Measurements from ENCODE around the gene RBX1.

- TF ChIP-seq RARB (CRISPR knock-in tag; IDR thresholded peaks at IDR 0.05), result no peak
- no peak for TF ChIP-seq ARNTL (CRISPR knock-in tag; IDR thresholded peaks at IDR 0.05; ENCODE audit: borderline replicate concordance, low read depth)
- TF ChIP-seq ZFP3 (CRISPR knock-in tag; IDR thresholded peaks at IDR 0.05), result no peak
- TF ChIP-seq, protein P1, sequence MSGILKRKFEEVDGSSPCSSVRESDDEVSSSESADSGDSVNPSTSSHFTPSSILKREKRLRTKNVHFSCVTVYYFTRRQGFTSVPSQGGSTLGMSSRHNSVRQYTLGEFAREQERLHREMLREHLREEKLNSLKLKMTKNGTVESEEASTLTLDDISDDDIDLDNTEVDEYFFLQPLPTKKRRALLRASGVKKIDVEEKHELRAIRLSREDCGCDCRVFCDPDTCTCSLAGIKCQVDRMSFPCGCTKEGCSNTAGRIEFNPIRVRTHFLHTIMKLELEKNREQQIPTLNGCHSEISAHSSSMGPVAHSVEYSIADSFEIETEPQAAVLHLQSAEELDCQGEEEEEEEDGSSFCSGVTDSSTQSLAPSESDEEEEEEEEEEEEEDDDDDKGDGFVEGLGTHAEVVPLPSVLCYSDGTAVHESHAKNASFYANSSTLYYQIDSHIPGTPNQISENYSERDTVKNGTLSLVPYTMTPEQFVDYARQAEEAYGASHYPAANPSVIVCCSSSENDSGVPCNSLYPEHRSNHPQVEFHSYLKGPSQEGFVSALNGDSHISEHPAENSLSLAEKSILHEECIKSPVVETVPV (CRISPR knock-in tag; IDR thresholded peaks at IDR 0.05), result no peak
- TF ChIP-seq TCF4 (CRISPR knock-in tag; IDR thresholded peaks at IDR 0.05; ENCODE audit: borderline replicate concordance), result no peak
- no peak for TF ChIP-seq PPARA (CRISPR knock-in tag; IDR thresholded peaks at IDR 0.05; ENCODE audit: borderline replicate concordance)
- TF ChIP-seq CREB5 (CRISPR knock-in tag; IDR thresholded peaks at IDR 0.05; ENCODE audit: low read depth), result no peak
- TF ChIP-seq TSHZ2 (CRISPR knock-in tag; IDR thresholded peaks at IDR 0.05), result no peak
- no peak for TF ChIP-seq PATZ1 (CRISPR knock-in tag; IDR thresholded peaks at IDR 0.05; ENCODE audit: borderline replicate concordance)
Measured at GRCh38 chr22:41003976-41004375, 52.8 kb downstream of the RBX1 start.
